ENCODE data around the gene ALDH3A1. TPM values are rescaled to one million over a fixed set of nuclear protein-coding genes. Genes with fewer than 3 reads are reported as not detected.

The ALDH3A1 gene
- total RNA-seq, 1 experiment from 2014 or later: not detected

DNA sequence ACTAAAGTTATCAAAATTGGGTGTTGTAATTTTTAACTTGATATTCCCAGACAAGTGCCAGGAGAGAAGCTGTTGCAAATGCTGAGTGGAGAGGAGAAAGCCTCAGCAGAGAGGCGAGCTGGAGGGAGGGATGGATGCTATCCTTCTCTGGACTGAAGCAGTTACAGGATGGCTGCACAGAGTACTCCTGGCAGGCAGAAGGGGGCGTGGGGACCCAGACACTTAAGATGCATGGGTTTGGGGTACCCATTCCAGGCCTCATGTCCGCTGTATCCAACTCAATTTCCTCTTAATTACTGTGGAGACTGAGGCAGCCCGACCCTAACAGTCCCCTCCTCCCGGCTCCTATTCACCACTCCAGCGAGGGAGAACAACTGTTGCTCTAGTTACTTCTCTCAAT, 25.4 kb upstream of the ALDH3A1 start:
- H3K27ac ChIP-seq (ENCODE audit: low read length): no peak overlapping the region
- H3K4me2 ChIP-seq (ENCODE audit: low read depth, low read length, poor library complexity, severe bottlenecking): no peak overlapping the region
- H3K4me1 ChIP-seq (ENCODE audit: low read length): no peaks in the 10 kb centered on the region

GRCh38 chr17:19771971-19772630, 24.0 kb upstream of the ALDH3A1 start:
- H3K4me3 ChIP-seq (ENCODE audit: low read length): no peak overlapping the region

More for the DNA sequence above, 25.4 kb upstream of the ALDH3A1 start:
- no peak overlapping the region for H3K4me3 ChIP-seq (ENCODE audit: low read length)
- no peaks in the 10 kb centered on the region for H3K36me3 ChIP-seq (ENCODE audit: insufficient read depth, low read length)
- no peaks in the 10 kb centered on the region for H3K79me2 ChIP-seq (ENCODE audit: low read length)
- no peak overlapping the region for H3K9ac ChIP-seq (ENCODE audit: low read length)
- no peaks in the 10 kb centered on the region for H3K9me3 ChIP-seq (ENCODE audit: low read length)
- no peaks in the 10 kb centered on the region for H3K27me3 ChIP-seq (ENCODE audit: low read length)
- DNase-seq: no peak
- no peaks in the 10 kb centered on the region; the same call in 1 of the 2 replicates for H4K20me1 ChIP-seq (ENCODE audit: insufficient read depth, low read depth, low read length)
- H3K9me2 ChIP-seq (replicated peaks; ENCODE audit: insufficient read depth, low read length): no peaks in the 10 kb centered on the region
- H2AFZ ChIP-seq (ENCODE audit: low read length): no peak overlapping the region

GRCh38 chr17:19770985-19771735, 23.1 kb upstream of the ALDH3A1 start:
- Histone ChIP-seq H2AFZ (ENCODE audit: low read length) (no peak overlapping the region), H3K27me3 (ENCODE audit: low read length) (no peaks in the 10 kb centered on the region), H3K4me1 (ENCODE audit: low read length) (no peaks in the 10 kb centered on the region), H3K27ac (ENCODE audit: low read length) (no peak overlapping the region), H4K20me1 (ENCODE audit: insufficient read depth, low read depth, low read length) (no peaks in the 10 kb centered on the region; the same call in 1 of the 2 replicates), H3K4me2 (ENCODE audit: low read depth, low read length, poor library complexity, severe bottlenecking) (no peak overlapping the region), H3K9me3 (ENCODE audit: low read length) (no peaks in the 10 kb centered on the region), H3K36me3 (ENCODE audit: insufficient read depth, low read length) (no peaks in the 10 kb centered on the region), H3K9ac (ENCODE audit: low read length) (no peak overlapping the region), H3K79me2 (ENCODE audit: low read length) (no peaks in the 10 kb centered on the region), H3K4me3 (ENCODE audit: low read length) (no peak overlapping the region), H3K9me2 (replicated peaks; ENCODE audit: insufficient read depth, low read length) (no peaks in the 10 kb centered on the region)
- DNase-seq: no peak

More at GRCh38 chr17:19771971-19772630, 24.0 kb upstream of the ALDH3A1 start:
- Histone ChIP-seq H3K27ac (ENCODE audit: low read length) (no peak overlapping the region), H3K4me2 (ENCODE audit: low read depth, low read length, poor library complexity, severe bottlenecking) (no peak overlapping the region), H3K9me2 (replicated peaks; ENCODE audit: insufficient read depth, low read length) (no peaks in the 10 kb centered on the region), H3K9ac (ENCODE audit: low read length) (no peak overlapping the region), H2AFZ (ENCODE audit: low read length) (no peak overlapping the region), H3K27me3 (ENCODE audit: low read length) (no peaks in the 10 kb centered on the region), H3K36me3 (ENCODE audit: insufficient read depth, low read length) (no peaks in the 10 kb centered on the region), H3K79me2 (ENCODE audit: low read length) (no peaks in the 10 kb centered on the region), H4K20me1 (ENCODE audit: insufficient read depth, low read depth, low read length) (no peaks in the 10 kb centered on the region; the same call in 1 of the 2 replicates), H3K4me1 (ENCODE audit: low read length) (no peaks in the 10 kb centered on the region), H3K9me3 (ENCODE audit: low read length) (no peaks in the 10 kb centered on the region)
- DNase-seq: no peak

DNA sequence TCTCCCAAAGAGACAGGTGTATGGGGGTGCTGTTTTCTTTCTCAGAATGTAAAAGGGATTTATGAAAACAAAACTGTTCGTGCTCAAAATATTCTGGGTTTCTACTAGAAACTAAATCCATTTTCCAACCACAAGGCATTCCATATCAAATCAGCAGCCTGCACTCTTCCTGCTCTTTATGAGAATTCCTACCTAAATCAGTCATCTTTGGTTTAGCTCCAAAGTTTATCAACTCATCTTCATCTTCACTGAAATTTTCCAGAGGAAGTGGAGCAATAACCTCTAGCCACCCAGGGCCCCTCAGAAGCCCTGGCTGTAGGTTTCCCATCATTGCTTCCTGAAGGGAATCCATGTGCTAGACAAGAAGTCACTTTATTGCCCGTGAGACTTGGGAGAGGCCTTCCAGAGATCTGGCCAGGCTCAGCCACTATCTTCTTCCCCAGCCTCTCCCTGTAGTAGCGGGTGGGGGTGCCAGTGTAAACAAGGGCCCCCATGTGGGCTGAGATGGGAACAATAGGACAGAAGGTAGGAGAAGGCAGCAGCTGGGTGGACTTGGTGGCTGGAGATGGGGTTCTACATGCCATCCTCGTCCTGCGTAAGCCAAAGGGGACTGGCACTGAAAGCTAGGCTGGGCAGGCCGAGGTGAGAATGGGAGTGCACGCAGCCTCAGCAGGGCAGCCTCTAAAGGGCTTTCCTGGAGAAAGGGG, 22.0 kb upstream of the ALDH3A1 start:
- no peak overlapping the region for H3K4me3 ChIP-seq (ENCODE audit: low read length)
- H3K27me3 ChIP-seq (ENCODE audit: low read length): no peaks in the 10 kb centered on the region
- H3K9me2 ChIP-seq (replicated peaks; ENCODE audit: insufficient read depth, low read length): no peaks in the 10 kb centered on the region
- H3K36me3 ChIP-seq (ENCODE audit: insufficient read depth, low read length): no peaks in the 10 kb centered on the region
- no peaks in the 10 kb centered on the region; the same call in 1 of the 2 replicates for H4K20me1 ChIP-seq (ENCODE audit: insufficient read depth, low read depth, low read length)
- H3K9ac ChIP-seq (ENCODE audit: low read length): no peak overlapping the region
- no peaks in the 10 kb centered on the region for H3K9me3 ChIP-seq (ENCODE audit: low read length)
- no peak overlapping the region for H2AFZ ChIP-seq (ENCODE audit: low read length)
- no peak overlapping the region for H3K27ac ChIP-seq (ENCODE audit: low read length)
- no peak for DNase-seq
- no peaks in the 10 kb centered on the region for H3K4me1 ChIP-seq (ENCODE audit: low read length)
- H3K79me2 ChIP-seq (ENCODE audit: low read length): no peaks in the 10 kb centered on the region
- H3K4me2 ChIP-seq (ENCODE audit: low read depth, low read length, poor library complexity, severe bottlenecking): no peak overlapping the region

- Histone ChIP-seq H3K9me3 (ENCODE audit: low read length) (no peaks in the 10 kb centered on the region), H3K9ac (ENCODE audit: low read length) (no peak overlapping the region), H3K4me1 (ENCODE audit: low read length) (no peaks in the 10 kb centered on the region), H2AFZ (ENCODE audit: low read length) (no peak overlapping the region), H3K27ac (ENCODE audit: low read length) (no peak overlapping the region), H3K4me2 (ENCODE audit: low read depth, low read length, poor library complexity, severe bottlenecking) (no peak overlapping the region), H3K27me3 (ENCODE audit: low read length) (no peaks in the 10 kb centered on the region), H4K20me1 (ENCODE audit: insufficient read depth, low read depth, low read length) (no peaks in the 10 kb centered on the region; the same call in 1 of the 2 replicates), H3K36me3 (ENCODE audit: insufficient read depth, low read length) (no peaks in the 10 kb centered on the region), H3K9me2 (replicated peaks; ENCODE audit: insufficient read depth, low read length) (no peaks in the 10 kb centered on the region), H3K79me2 (ENCODE audit: low read length) (no peaks in the 10 kb centered on the region), H3K4me3 (ENCODE audit: low read length) (no peak overlapping the region)
- no peak for DNase-seq
Observed at GRCh38 chr17:19768046-19768782, 20.1 kb upstream of the ALDH3A1 start.

DNA sequence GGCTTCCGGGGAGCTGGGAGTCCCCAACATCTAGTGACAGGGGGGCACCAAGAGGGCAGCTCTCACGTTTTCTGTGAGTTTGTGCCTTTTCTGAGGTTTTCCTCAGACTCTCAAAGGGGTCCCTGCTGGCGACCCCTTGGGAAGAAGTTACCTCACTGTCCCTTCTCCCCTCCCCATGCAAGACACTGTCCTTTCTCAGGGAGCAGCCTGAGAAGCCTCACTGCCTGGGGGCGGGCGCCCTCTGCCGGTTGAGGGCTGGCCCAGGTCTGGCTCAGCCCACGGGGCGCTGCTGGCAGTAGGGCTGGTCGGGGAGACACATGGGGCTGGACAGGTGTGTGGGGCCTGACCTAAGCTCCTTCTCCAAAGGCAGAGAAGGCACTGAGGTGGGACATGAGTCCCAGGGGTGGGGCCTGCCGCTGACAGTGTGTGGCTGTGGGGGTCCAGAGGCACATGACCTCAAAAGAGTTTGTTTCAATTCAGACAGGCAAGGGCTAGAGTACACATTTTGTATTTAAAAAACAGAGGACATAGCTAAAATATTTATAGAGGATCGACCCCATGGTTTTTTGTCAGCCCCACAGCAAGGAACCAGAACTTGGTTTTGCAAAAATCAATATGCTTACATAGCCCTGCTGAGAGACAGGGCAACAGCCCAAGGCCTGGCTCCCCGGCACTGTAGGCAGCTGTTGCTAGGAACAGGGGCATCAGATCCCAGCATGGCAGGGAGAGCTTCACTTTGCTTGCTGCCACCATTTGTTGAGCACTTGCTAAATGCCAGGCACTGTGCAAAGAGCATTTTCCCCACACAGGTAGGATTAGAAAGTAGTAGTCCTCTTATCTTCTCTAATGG, 18.5 kb upstream of the ALDH3A1 start:
- no peaks in the 10 kb centered on the region for H4K20me1 ChIP-seq (ENCODE audit: insufficient read depth, low read depth, low read length)
- H3K9me3 ChIP-seq (ENCODE audit: low read length): no peaks in the 10 kb centered on the region
- H3K9me2 ChIP-seq (replicated peaks; ENCODE audit: insufficient read depth, low read length): no peaks in the 10 kb centered on the region
- H3K4me1 ChIP-seq (ENCODE audit: low read length): no peaks in the 10 kb centered on the region
- H3K9ac ChIP-seq (ENCODE audit: low read length): no peak overlapping the region
- H3K27ac ChIP-seq (ENCODE audit: low read length): no peak overlapping the region
- H3K4me2 ChIP-seq (ENCODE audit: low read depth, low read length, poor library complexity, severe bottlenecking): no peak overlapping the region
- H3K36me3 ChIP-seq (ENCODE audit: insufficient read depth, low read length): no peaks in the 10 kb centered on the region
- H2AFZ ChIP-seq (ENCODE audit: low read length): no peak overlapping the region
- peak; percentile 84 for DNase-seq
- H3K27me3 ChIP-seq (ENCODE audit: low read length): no peaks in the 10 kb centered on the region
- H3K79me2 ChIP-seq (ENCODE audit: low read length): no peaks in the 10 kb centered on the region
- no peak overlapping the region for H3K4me3 ChIP-seq (ENCODE audit: low read length)

DNA sequence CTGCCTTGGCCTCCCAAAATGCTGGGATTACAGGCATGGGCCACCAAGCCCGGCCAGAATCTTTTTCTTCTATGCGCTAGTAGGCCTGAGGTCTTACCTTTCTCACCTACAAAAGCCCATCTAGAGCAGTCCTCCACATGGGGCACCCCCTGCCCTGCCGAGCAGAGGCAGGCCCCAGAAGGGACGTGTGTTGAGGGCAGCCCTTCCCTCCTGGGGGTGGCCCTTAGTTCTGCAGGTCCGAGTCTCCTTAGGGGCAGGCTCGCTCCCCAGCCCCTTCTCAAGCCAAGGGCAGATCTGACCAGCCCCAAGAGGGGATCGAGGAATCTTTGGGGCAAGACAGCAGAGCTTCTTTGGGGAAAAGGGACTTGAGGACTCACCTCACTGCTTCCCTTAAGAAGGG, 17.9 kb upstream of the ALDH3A1 start:
- no peak overlapping the region for H2AFZ ChIP-seq (ENCODE audit: low read length)
- no peak overlapping the region for H3K27ac ChIP-seq (ENCODE audit: low read length)
- no peaks in the 10 kb centered on the region for H3K27me3 ChIP-seq (ENCODE audit: low read length)
- no peak overlapping the region for H3K9ac ChIP-seq (ENCODE audit: low read length)
- DNase-seq: no peak
- no peaks in the 10 kb centered on the region for H3K9me3 ChIP-seq (ENCODE audit: low read length)
- H4K20me1 ChIP-seq (ENCODE audit: insufficient read depth, low read depth, low read length): no peaks in the 10 kb centered on the region
- H3K4me3 ChIP-seq (ENCODE audit: low read length): no peak overlapping the region
- H3K79me2 ChIP-seq (ENCODE audit: low read length): no peaks in the 10 kb centered on the region
- H3K4me2 ChIP-seq (ENCODE audit: low read depth, low read length, poor library complexity, severe bottlenecking): no peak overlapping the region
- H3K36me3 ChIP-seq (ENCODE audit: insufficient read depth, low read length): no peaks in the 10 kb centered on the region
- no peaks in the 10 kb centered on the region for H3K9me2 ChIP-seq (replicated peaks; ENCODE audit: insufficient read depth, low read length)
- no peaks in the 10 kb centered on the region for H3K4me1 ChIP-seq (ENCODE audit: low read length)
